Activated gamma-delta T cell treated with Interleukin-2 at 50 U/mL for 16 hours (primary cell): ENCODE results near the gene TPRN.

Experiments
- DNase-seq: peaks from one replicate; pipeline ENCODE4 v3.0.0-alpha.2; 2020

The TPRN gene

DNA sequence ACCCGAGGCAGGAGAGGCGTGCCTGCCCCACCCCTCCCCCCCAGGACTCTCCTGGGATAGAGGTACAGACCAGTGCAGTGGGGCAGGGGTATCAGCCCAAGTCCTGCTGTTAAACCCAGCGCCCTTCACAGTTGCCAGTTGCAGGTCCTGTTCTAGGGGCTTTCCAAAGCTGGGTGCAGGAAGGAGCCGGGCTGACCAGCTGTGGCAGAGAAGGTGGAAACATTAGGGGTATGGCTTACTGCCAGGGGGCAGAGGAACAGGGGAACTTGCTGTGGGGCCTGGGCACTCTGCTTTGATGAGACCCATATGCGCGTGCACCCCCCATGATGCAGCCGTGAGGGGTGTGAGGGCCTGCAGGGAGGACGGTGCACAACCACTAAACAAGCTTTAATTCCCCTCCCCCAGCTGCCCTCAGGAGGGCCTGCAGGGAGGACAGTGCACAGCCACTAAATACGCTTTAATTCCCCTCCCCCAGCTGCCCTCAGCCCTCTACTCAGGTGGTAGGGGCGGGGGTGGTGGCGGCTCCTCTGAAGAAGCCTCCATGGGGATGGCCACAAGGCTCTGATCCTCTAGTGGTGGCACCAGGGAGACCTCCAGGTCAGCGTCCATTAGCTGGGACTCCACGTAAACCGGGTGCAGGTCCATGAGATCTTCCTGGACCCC, 29.9 kb downstream of the TPRN start:
- no peak for DNase-seq

DNA sequence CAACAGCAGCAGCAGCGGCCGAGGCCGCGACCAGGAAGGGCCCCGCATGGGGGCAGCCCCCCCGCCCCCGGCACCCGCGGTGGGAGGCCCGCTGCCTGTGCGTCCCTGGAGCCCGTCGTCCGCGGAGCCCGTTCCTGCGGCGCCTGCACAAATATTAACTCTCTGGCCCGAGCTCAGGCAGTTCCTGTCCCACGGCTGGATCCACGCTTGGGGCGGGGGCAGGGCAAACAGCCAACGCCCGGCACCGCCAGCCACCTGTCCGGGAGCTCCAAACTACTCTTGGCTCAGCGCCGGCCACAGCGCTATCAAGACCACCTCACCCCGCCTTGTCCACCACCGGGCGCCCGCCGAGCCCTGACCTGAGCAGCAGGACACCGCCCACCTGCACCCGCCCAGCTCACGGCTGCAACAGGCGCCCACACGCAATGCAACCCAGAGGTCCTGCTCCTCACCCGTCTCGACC, 30.6 kb downstream of the TPRN start, which contains the start of gene LRRC26:
Gene LRRC26, minus strand, starts transcription at position 156 of the 463 bp plus-strand sequence. Its CDS starts 108 bp downstream, at position 48.
- no peak for DNase-seq

DNA sequence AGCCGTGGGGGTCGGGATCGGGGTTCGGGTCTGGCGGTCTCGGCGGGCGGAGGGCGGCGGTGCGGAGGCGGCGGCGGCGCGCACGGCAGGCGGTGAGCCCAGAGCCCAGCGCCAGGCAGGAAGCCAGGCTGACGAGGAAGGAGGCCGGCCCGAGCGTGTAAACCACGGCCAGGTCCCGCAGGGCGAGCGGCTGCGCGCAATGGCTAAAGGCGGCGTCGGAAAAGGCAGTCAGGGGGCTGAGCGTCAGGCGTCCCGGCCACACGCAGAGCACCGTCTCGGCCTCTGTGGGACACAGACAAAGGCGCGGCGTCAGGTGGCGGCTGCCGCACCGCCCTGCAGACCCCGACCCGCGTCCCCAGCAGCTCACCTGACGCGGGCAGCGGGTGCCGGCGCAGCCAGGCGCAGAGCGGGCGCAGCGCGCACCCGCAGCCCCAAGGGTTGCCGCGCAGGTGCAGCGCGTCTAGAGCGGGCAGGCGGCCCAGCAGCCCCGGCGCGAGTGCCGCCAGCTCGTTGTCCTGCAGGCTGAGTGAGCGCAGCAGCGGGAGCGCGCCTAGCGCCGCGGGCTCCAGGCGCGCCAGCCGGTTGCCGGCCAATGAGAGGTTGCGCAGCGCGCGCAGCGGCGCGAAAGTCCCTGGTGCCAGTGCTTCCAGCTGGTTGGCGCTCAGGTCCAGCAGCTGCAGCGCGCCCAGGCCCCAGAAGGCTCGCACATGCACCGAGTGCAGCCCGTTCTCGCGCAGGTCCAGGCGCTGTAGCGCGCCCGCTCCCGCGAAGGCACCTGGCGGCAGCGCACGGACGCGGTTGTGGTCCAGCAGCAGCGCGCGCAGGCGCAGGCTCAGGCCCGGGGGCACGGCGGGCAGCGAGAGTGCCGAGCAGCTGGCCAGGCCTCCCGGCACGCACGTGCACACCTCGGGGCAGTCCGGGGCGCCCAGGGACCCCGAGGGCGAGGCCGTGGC, 31.4 kb downstream of the TPRN start:
- no peak for DNase-seq

DNA sequence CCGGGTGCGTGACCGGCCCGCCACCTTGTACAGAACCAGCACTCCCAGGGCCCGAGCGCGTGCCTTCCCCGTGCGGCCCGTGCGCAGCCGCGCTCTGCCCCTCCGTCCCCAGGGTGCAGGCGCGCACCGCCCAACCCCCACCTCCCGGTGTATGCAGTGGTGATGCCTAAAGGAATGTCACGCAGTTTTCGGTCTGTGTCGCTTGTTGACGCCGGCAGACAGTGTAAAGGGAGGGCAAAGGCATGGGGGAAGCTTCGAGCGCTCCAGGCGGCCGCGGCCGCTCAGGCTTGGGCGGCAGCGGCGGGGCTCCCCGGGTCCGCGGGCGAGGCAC, 32.0 kb downstream of the TPRN start:
- no peak for DNase-seq

DNA sequence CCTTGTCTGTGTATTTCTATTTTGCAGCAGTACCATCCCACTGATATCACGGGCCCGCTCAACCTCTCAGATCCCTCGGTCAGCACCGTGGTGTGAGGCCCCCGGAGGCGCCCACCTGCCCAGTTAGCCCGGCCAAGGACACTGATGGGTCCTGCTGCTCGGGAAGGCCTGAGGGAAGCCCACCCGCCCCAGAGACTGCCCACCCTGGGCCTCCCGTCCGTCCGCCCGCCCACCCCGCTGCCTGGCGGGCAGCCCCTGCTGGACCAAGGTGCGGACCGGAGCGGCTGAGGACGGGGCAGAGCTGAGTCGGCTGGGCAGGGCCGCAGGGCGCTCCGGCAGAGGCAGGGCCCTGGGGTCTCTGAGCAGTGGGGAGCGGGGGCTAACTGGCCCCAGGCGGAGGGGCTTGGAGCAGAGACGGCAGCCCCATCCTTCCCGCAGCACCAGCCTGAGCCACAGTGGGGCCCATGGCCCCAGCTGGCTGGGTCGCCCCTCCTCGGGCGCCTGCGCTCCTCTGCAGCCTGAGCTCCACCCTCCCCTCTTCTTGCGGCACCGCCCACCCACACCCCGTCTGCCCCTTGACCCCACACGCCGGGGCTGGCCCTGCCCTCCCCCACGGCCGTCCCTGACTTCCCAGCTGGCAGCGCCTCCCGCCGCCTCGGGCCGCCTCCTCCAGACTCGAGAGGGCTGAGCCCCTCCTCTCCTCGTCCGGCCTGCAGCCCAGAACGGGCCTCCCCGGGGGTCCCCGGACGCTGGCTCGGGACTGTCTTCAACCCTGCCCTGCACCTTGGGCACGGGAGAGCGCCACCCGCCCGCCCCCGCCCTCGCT, 32.6 kb downstream of the TPRN start:
- no peak for DNase-seq

DNA sequence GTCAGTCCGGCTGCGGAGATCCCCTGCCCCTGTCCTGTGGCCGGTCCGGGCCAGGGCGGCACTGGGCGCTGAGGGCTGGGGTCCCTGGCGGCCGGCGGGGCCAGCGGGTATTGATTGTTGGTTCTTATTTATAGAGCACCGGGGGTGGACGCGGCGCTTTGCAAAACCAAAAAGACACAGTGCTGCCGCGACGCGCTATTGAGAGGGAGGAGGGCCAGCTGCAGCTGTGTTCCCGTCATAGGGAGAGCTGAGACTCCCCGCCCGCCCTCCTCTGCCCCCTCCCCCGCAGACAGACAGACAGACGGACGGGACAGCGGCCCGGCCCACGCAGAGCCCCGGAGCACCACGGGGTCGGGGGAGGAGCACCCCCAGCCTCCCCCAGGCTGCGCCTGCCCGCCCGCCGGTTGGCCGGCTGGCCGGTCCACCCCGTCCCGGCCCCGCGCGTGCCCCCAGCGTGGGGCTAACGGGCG, 33.2 kb downstream of the TPRN start:
- no peak for DNase-seq

DNA sequence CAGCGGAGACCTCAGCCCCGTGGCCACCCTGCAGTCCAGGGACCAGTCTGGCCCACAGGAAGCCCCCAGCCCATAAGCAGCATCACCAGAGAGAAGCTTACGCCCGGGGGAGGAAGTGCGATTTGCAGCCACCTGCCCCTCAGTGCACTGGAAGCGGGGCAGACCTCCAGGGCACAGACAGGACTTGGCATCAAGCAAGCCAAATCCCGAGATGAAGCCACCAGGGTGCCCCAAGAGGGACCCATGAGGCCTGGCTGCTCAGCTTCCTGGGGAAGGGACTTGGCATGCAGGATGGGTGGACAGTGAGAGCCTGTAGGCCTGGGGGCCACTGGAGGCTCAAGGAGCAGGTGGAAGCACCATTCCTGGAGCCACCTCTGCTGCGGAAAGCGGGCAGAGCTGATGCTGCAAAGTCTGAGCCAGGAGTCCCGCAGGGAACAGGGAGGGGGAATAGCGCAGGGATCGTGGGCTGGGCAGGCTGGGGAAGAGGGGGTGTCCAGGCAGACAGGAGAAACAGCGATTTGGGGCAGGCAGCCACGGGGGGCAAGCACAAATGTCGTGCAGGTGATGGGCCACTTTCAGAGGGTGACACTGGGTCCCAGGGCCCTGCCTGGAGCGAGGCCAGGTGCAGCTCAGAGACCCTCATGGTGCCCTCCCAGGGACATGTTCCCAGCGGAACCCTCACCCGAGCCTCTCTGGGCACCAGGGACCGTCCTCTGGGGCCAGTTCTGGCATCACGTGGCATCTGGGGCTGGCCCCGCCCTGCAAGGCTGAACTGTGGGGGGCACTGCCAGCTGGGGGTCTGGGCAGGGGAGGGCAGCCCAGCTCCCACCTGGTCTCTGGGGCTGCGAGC, 33.9 kb downstream of the TPRN start:
- DNase-seq: no peak

DNA sequence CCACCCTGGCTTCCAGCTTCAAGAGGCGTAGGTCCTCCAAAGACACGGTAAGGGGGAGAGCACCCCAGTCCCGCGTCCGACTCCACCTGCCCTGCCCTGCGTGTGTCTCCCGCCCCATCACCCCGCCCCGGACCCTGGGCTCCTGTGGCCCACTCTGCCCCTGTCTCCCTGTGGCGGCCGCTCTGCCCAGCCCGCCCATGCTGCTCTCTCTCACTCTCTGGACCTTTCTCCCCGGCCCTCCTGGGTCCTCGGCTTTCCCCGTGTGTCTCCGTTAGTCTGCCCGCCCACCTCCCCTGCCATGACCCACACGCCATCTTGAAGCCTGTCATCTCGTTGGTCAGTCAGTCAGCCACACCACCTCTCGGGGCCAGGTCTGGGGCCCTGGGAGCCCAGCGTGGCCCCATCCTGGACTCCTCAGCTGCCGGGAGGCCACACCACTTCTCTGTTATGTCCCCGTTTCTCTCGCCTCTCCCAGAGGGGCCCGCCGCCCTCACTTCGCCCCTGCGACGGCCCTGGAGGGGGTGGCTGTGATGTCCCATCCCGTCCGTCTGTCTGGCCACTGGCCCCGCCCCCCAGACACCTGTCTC, 35.2 kb downstream of the TPRN start:
- DNase-seq: no peak

DNA sequence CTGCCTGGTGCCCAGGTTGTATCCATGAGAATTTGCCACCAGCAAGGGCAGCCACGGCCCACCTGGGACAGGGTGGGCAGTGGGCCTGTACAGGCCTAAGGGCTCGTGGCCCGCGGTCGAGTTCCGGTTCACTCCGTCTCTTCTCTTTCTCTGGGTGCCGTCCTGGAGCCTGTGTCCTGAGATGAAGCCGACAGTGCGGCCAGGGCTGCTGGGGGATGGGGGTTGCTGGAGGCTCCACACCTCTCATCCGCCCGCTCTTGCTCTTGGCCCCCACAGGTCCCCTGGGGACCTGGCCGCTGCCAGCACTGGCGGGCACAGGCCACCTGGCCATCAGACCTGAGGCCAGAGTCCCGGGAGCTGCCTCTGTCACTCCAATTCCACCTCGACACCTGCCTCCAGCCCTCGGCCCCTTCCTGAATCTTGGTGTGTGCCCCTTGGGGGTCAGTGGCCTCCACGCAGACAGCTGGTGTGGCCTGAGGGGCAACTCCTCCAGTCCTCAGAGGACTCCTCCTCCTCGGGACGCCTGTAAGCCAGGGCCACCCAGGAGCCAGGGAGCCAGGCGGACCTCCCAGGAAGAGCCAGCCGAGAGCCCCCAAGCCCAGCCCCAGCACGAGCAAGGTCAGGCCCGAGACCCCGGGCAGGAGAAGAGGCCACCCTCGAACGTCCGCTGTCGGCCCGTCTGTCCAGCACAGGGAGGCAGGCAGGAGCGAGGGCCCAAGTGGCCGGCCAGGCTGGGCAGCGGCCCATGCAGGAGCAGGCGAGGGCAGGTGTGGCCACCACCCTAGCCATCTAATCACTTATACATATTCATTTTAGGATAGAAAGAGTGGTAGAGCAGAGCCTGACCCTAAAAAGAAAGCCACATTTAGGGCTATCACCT, 35.9 kb downstream of the TPRN start:
- DNase-seq: no peak

DNA sequence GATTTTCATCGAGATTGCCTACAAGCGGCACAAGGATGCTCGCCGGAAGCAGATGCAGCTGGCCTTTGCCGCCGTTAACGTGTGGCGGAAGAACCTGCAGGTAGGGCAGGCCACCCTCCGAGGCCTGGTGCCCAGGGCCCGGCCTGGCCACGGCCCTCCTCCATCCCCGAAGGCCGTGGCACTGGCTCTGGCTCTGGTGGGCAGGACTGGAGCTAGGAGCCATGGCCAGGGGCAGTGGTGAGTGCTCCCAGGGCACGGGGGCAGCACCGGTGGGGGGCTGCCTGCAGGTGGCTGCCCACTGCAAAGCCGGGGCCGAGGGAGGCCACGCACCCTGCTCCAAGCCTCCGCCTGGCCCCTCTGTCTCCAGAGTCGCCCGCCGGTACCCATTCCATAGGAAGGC, 36.7 kb downstream of the TPRN start:
- DNase-seq: no peak

DNA sequence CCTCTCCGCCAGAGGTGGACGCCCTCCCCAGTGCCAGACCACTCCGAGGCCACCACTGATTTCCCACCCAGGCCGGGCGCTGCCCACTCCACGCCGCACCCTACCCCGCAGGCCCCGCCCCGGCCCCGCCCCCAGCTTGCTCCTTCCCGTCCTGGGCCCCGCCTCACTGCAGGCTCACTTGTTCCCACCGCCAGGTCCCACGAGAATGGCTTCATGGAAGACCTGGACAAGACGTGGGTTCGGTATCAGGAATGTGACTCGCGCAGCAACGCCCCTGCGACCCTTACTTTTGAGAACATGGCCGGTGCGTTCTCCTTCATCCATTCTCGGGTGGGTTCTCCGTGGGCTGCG, 37.2 kb downstream of the TPRN start:
- DNase-seq: no peak

DNA sequence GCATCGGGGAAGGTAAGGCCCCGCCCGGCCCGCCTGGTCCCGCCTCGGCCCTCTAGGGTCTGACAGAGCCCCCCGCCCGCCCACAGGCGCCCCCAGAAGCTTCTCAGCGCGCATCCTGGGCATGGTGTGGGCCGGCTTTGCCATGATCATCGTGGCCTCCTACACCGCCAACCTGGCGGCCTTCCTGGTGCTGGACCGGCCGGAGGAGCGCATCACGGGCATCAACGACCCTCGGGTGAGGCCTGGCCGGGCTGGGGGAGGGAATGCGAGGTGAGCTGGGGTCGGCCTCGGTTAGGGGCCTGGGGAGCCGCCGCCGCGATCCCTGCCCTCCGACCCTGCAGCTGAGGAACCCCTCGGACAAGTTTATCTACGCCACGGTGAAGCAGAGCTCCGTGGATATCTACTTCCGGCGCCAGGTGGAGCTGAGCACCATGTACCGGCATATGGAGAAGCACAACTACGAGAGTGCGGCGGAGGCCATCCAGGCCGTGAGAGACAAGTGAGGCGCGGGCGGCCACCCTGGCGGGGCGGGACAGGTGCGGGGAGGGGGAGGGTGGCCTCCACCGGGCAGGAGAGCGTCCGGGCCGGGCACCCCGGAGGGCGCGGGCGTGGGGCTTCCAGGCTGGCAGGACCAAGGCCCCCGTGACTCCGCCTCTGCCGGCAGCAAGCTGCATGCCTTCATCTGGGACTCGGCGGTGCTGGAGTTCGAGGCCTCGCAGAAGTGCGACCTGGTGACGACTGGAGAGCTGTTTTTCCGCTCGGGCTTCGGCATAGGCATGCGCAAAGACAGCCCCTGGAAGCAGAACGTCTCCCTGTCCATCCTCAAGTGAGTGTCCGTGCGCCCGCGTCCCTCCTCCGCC, 37.8 kb downstream of the TPRN start:
- no peak for DNase-seq

DNA sequence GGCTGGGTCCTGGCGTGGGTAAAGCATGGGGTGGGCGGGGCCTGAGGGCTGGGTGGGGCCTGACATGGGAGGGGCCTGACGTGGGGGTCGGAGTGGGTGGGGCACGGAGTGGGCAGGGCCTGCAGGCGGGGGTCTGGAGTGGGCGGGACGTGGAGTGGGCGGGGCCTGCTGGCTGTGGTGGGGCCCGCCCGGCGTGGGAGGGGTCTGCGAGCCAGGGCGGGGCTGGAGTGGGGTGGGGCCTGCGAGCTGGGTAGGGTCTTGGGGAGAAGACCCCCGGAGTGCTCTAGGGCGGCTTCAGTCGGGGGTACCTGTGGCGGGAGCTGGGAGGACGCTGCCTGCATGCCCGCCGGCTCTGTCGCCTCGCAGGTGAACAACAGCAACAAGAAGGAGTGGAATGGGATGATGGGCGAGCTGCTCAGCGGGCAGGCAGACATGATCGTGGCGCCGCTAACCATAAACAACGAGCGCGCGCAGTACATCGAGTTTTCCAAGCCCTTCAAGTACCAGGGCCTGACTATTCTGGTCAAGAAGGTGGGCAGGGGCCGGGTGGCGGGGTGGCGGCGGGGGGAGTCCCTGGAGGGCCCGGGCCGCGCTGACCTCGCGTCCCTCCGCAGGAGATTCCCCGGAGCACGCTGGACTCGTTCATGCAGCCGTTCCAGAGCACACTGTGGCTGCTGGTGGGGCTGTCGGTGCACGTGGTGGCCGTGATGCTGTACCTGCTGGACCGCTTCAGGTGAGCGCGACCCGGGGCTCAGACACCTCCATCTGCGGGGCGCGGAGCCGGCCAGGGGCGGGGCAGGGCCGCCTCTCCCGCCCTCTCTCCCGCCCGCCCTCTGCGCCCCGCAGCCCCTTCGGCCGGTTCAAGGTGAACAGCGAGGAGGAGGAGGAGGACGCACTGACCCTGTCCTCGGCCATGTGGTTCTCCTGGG, 38.7 kb downstream of the TPRN start:
- no peak for DNase-seq

DNA sequence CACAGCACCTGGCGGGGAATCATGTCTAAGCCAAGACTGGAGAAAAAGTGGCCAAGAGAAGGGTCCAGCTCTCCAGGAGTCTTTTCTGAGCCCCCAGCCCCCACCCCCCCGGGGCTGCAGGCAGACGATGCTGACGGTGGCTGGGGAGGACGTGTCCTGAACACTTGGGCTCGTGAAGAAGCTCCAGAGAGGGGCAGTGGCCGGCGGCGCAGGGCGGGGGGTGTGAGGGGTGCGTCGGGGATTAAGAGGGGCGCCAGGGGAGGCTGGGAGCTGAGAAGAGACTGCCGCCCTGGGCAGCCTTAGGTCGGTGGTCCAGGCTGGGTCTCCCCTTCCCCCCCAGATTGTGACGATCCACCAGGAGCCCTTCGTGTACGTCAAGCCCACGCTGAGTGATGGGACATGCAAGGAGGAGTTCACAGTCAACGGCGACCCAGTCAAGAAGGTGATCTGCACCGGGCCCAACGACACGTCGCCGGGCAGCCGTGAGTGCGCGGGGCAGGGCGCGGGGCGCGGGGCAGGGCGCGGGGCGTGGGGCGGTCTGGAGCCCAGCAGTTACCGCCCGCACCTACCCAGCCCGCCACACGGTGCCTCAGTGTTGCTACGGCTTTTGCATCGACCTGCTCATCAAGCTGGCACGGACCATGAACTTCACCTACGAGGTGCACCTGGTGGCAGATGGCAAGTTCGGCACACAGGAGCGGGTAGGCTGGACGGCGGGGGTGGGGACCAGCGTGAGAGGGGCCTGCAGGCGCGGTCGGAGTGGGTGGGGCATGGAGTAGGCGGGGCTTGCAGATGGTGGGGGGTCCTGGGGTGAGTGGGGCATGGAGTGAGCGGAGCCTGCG, 39.6 kb downstream of the TPRN start:
- no peak for DNase-seq

DNA sequence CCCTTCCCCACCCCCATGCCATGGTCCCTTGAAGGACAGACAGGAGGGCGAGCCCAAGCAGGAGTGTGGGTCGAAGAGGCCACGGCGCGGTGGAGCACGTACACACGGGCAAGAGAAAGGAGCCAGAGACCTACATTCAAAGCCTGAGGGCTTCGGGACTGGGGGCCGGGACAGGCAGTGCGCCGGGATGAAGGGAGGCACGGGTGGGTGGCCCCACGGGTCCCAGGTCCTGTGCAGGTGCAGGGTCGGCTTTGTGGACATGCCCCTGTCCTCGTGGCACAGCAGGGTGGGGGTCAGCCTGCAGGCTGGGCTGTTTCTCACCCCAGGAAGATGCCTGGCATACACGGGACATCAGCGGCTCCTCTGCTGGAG, 40.5 kb downstream of the TPRN start:
- DNase-seq: no peak

DNA sequence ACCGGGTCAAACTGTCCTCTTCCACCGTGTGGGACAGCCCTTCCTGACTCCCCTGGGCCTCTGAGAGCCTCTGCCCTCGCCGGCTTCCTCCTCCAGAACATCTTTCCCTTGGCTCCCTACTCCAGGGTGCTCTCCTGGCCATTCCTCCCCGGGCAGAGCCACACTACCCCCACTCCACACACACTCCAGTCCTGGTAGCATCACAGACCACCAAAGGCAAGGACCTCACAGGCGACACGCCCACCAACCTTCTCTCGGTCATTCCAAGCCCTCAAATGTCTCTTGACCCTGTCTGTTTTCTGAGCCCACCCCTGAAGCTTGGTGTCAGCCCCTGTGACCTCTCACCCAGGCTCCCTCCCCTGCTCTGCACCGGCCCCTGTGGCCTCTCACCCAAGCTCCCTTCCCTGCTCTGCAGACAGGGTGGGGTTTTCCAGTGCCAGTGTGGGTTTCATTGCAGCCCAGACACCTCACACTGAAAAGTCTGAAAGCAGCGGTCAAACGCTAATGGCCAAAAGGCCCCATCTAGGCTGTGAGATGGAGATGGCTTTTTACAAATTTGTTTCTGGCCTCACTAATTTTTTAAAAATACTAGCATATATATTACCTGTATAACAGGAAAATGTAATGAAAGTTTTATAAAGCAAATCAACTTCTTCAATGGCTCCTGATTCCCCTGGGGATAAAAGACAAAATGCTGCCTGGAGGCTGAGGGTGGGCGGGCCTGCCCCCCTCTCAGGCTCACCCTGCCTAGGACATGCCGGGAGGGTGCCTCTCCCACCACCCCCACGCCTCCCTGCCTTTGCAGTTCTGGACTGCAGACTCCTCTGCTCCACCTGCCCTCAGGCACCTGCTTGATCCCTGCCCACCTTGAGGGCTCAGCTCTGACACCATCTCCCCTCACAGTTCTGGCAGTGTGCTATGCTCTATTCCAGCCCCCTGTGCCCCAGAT, 41.2 kb downstream of the TPRN start:
- no peak for DNase-seq

DNA sequence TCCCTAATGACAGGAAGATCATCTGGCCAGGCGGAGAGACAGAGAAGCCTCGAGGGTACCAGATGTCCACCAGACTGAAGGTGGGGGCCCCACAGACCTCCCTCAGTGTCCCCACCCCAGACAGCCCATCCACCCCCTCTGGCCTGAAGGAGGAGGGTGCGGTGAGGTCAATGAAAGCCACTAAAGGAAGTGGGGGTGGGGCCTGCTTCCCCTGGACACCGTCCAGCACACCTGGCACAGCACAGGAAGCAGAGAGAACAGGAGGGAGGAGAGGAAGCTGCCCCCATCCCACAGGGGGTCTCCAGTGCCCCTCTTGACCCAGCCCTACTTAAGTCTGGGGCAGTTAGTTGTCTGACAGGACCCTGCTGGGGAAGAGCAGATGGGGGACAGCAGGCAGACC, 41.9 kb downstream of the TPRN start:
- no peak for DNase-seq
